Thymus (tissue), 11 donors: Measurements from ENCODE around the gene PLIN3. TPM values are rescaled to one million over a fixed set of nuclear protein-coding genes. Genes with fewer than 3 reads are reported as not detected.

ENCODE experiments used
- DNase-seq, 9 donors: peaks; one replicate each; pipeline ENCODE4 v3.0.0-alpha.2; 2013; ENCODE audit warnings: low spot score in 9 of 9, low read depth in 6 of 9, missing footprints in 1 of 9
- H3K27ac ChIP-seq, 2 donors: one replicate each; pipeline ENCODE4 v1.5.1; 2013; ENCODE audit warnings: control low read depth in 1 of 2, low read depth in 1 of 2, low read length in 1 of 2, mild to moderate bottlenecking in 1 of 2, moderate library complexity in 1 of 2
- H3K27me3 ChIP-seq, 2 donors: one replicate each; pipeline ENCODE4 v1.5.1; 2013; ENCODE audit warnings: low read length in 1 of 2; ENCODE audit not compliant: control insufficient read depth in 2 of 2, insufficient read depth in 1 of 2
- H3K36me3 ChIP-seq, 2 donors: one replicate each; pipeline ENCODE4 v1.5.1; 2013; ENCODE audit warnings: low read length in 1 of 2, mild to moderate bottlenecking in 1 of 2, moderate library complexity in 1 of 2; ENCODE audit not compliant: control insufficient read depth in 2 of 2, insufficient read depth in 2 of 2
- H3K4me1 ChIP-seq, 2 donors: one replicate each; pipeline ENCODE4 v1.5.1; 2013; ENCODE audit warnings: low read length in 2 of 2; ENCODE audit not compliant: control insufficient read depth in 2 of 2, insufficient read depth in 2 of 2
- H3K4me3 ChIP-seq, 2 donors: one replicate each; pipeline ENCODE4 v1.5.1; 2013; ENCODE audit warnings: low read length in 2 of 2, control low read depth in 1 of 2, mild to moderate bottlenecking in 1 of 2
- H3K9me3 ChIP-seq, 2 donors: one replicate each; pipeline ENCODE4 v1.5.1; 2013; ENCODE audit warnings: low read length in 1 of 2, mild to moderate bottlenecking in 1 of 2; ENCODE audit not compliant: control insufficient read depth in 2 of 2, insufficient read depth in 1 of 2
- WGBS: extraction: QIAGEN DNeasy Blood & Tissue Kit; methylation state at CpG from one replicate; pipeline ENCODE4 v1.1.7; 2013; 5-methylcytosine and 5-hydroxymethylcytosine counted together
- polyA plus RNA-seq: library from polyadenylated mRNA; stranded (reverse); fragments of 200-250 nt; gene quantifications from one replicate; pipeline ENCODE4 v1.2.3, GENCODE V29; 2013
- total RNA-seq: library from RNA; stranded (reverse); fragments of 120-200 nt; gene quantifications from one replicate; pipeline ENCODE4 v1.2.4, GENCODE V29; 2013
- donor health status: healthy.

The PLIN3 gene
- total and polyA plus RNA-seq, 2 donors = 31.0 to 45.8 TPM

DNA sequence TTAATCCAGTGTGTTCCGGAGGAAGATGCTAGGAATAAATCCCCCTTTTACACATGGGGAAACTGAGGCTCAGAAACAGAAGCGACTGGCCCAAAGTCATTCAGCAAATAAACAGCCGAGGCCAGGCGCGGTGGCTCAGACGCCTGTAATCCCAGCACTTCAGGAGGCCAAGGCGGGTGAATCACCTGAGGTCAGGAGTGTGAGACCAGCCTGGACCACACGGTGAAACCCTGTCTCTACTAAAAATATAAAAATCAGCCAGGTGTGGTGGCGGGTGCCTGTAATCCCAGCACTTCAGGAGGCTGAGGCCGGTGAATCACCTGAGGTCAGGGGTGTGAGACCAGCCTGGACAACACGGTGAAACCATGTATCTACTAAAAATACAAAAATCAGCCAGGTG, 11.6 kb upstream of the PLIN3 start:
- DNase-seq = no peak
- peaks cover 25 to 54% of the 10 kb centered on the region in 2 donors for H3K4me1 ChIP-seq
- H3K4me3 ChIP-seq = peak overlapping the region; percentile 33
- H3K36me3 ChIP-seq = no peaks in the 10 kb centered on the region
- peaks cover 0 to 3% of the 10 kb centered on the region in 2 donors for H3K9me3 ChIP-seq
- 88% methylated on average over 11 of the region's 11 CpGs for WGBS
- H3K27ac ChIP-seq = peak overlapping the region; percentile 73 to 79
- no peaks in the 10 kb centered on the region for H3K27me3 ChIP-seq

DNA sequence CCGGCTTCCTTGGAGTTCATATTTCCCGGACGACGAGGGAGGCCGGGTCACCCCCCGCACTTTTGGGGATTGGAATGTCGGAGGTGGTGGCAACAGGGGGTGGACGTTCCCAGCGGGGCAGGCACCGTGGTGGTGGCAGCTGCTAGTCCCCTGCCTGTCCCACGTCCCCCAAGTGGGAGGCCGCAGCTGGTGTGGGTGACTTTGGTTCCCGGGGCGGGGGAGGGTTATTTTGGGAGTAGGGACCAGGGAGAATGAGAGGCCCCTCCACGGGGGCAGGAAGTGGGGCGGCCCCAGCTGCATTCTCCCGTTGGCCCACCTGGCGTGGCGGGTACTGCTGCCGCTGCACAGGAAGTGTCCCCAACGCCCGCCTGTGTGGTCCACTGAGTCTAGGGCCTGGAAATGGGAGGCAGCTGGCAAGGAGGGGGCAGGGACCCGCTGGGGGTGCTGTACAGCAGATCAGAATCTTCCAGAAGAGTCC, 11.1 kb upstream of the PLIN3 start:
- peak overlapping the region; percentile 33 for H3K4me3 ChIP-seq
- peaks cover 0 to 3% of the 10 kb centered on the region in 2 donors for H3K9me3 ChIP-seq
- peak in 8 of 9 donors; percentile 54 to 91 (median 78) for DNase-seq
- peak overlapping the region; percentile 73 to 79 for H3K27ac ChIP-seq
- WGBS = 1% methylated on average over 23 of the region's 23 CpGs
- H3K27me3 ChIP-seq = no peaks in the 10 kb centered on the region
- H3K4me1 ChIP-seq = peaks cover 25 to 56% of the 10 kb centered on the region in 2 donors
- no peaks in the 10 kb centered on the region for H3K36me3 ChIP-seq

DNA sequence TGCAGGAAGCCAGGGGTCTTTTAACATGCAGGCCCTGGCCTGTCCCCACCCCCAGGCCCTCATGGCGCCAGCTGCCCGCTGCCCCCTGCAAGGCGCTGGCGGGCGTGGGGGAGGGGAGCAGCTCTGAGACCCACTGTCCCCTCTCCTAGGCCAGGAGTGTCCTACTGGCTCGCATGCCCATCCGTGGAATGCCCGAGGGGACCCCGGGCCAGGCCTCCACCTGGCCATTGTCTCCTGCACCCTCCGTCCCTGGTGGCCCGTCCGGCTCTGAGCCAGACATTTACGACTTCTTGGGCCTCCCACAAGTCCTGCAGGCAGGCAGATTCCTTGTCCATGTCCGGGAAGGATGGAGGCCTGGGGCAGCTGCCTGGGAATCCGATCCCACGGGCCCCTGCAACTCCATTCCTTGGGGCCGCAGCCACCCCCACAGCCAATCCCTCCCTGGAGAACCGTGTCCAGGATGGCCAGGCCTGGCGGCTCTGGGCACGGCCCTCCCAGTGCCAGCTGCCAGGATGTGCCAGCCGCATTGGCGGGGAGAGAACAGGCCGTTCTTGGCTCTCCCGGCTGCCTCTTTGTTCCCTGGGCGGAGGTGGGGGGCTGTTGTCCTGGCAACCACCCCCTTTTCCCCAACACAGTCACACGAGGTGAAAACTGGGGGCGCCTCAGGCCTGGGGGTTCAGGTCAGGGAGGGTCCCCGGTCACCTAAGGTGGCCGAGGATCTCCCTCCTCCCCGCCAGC, 10.5 kb upstream of the PLIN3 start:
- H3K36me3 ChIP-seq = no peaks in the 10 kb centered on the region
- H3K4me1 ChIP-seq = peaks cover 28 to 61% of the 10 kb centered on the region in 2 donors
- DNase-seq = peak in 3 of 9 donors; percentile 34 to 66 (median 48)
- no peaks in the 10 kb centered on the region for H3K27me3 ChIP-seq
- peaks cover 0 to 3% of the 10 kb centered on the region in 2 donors for H3K9me3 ChIP-seq
- WGBS = 47% methylated on average over 30 of the region's 30 CpGs
- peak overlapping the region; percentile 73 to 79 for H3K27ac ChIP-seq
- H3K4me3 ChIP-seq = peak overlapping the region; percentile 33

DNA sequence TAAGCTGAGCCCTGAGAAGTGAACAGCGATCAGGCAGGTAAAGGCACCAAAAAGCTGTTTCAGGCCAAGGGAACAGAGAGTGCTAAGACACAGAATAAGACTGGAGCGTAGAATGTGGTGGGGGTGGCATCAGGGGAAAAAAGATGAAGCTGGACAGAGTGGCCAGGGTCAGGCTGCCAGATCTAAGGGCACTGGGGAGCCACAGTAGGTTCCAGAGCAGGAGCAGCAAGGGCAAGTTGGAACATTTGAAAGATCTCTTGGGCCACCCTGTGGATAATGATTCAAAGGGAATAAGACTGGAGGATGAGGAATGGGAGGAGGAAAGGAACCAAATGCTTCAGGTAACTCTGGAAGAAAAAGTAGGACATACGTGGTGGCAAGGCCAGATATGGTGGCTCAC, 6.5 kb upstream of the PLIN3 start:
- DNase-seq = no peak
- peaks cover 0 to 3% of the 10 kb centered on the region in 2 donors for H3K9me3 ChIP-seq
- H3K27me3 ChIP-seq = no peaks in the 10 kb centered on the region
- no peaks in the 10 kb centered on the region for H3K36me3 ChIP-seq
- WGBS = 97% methylated on average over 3 of the region's 3 CpGs
- no peak overlapping the region for H3K4me3 ChIP-seq
- peaks cover 19 to 47% of the 10 kb centered on the region in 2 donors for H3K4me1 ChIP-seq
- peak overlapping the region in 1 of 2 donors; percentile 57 for H3K27ac ChIP-seq

DNA sequence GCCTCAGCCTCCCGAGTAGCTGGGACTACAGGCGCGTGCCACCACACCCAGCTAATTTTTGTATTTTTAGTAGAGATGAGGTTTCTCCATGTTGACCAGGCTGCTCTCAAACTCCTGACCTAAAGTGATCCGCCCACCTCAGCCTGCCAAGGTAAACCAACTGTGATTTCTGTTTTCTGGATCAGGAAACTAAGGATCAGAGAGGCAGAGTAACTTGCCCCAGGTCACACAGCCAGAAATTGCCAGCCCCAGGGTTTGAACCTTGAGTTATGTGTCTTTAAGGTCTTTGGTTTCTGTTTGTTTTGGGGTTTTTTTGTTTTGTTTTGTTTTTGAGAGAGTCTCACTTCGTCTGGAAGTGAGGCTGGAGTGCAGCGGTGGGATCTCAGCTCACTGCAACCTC, 4.2 kb upstream of the PLIN3 start:
- H3K27me3 ChIP-seq = no peaks in the 10 kb centered on the region
- H3K9me3 ChIP-seq = no peaks in the 10 kb centered on the region
- H3K27ac ChIP-seq = no peak overlapping the region
- DNase-seq = no peak
- no peak overlapping the region for H3K4me3 ChIP-seq
- H3K36me3 ChIP-seq = no peaks in the 10 kb centered on the region
- WGBS = 93% methylated on average over 6 of the region's 6 CpGs
- peaks cover 3 to 43% of the 10 kb centered on the region in 2 donors for H3K4me1 ChIP-seq

DNA sequence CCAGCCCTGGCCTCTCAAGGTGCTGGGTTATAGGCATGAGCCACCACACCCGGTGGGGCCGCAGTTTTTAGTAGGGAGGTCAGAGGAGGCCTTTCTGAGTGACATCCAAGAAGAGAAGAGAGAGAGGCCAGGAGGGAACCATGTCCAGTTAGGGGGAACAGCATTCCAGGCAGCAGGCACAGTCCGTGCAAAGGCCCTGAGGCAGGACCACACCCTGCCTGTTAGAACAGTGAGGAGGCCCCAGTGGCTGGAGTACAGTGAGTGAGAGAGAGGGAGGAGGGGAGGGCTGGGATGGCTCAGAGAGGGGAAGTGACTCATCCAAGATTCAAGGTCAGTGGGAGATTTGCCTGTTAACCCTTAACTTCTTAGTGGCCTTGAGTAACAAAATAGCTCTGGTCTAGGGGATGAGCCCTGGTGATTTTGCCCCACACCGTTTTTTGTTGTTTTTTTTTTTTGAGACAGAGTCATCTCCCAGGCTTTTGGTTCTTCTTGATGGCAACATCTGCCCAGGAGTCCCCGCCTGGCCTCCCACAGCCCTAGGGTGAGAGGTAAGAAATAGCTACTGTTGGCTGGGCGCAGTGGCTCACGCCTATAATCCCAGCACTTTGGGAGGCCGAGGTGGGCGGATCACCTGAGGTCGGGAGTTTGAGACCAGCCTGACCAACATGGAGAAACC, 2.7 kb upstream of the PLIN3 start:
- WGBS = 85% methylated on average over 10 of the region's 10 CpGs
- Histone ChIP-seq H3K4me3 (no peak overlapping the region), H3K9me3 (no peaks in the 10 kb centered on the region), H3K27ac (no peak overlapping the region), H3K27me3 (no peaks in the 10 kb centered on the region), H3K4me1 (peaks cover 3 to 41% of the 10 kb centered on the region in 2 donors), H3K36me3 (no peaks in the 10 kb centered on the region)
- no peak for DNase-seq

DNA sequence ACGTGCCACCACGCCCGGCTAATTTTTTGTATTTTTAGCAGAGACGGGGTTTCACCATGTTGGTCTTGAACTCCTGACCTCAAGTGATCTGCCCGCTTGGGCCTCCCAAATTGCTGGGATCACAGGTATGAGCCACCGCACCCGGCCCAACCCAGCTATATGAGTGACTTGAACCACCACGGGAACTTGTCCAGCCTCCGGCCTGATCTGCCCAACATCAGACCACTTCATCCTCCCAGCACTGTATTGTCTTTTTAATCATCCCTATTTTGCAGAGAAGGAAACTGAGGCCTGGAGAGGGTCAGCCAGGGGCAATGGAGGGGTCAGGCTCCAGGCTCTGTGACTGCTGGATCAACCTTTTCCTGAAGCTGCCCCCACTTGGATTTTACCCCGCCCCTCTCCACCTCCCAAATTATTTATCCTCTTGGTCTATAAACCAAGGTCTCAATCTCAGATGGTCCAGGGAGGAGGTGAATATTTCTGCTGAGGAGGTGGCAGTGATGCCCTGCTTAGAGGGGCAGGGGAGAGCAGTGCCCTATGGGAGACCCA, 893 bp upstream of the PLIN3 start:
- no peak for DNase-seq
- Histone ChIP-seq H3K36me3 (peaks cover 0 to 5% of the 10 kb centered on the region in 2 donors), H3K4me1 (peaks cover 2 to 34% of the 10 kb centered on the region in 2 donors), H3K9me3 (no peaks in the 10 kb centered on the region), H3K27ac (no peak overlapping the region), H3K27me3 (no peaks in the 10 kb centered on the region), H3K4me3 (no peak overlapping the region)
- WGBS = 96% methylated on average over 10 of the region's 10 CpGs

DNA sequence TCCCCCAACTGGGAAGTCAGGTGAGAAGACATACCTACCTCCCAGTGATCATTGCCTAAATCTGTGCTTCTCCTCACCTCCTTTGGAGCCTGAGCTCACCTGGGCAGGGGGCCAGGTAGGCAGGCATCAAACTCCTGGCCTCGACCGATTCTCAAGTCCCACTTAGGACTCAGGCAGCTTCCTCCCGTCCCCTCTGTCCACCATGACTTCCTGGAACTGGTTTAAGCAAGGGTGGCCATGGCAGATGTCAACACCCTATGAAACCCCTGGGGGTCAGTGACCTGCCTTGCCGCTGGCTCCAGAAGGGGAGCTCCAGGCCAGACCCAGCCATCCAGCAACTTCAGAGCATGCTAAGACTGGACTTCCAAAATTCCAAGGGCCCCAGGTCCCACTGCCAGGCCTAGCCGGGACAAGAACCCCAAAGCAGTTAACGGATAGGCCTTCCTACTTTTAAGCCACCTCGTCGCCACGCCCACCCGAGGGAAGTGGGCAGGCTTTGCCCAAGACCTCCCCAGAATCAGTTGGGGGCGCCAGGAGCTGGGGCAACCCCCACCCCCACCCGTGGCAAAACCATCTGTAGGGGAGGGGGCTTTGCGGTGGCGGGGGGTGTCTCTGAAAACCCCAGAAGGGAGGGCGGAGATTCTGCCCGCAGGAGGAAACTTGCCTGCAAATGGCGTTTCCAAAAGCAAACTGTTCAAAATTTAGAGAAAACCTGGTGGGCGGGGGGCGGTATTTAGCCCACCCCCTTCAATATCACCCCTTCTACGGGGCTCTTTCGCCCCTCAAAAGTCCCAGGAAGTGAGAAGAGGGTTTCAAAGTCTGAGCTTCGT, 657 bp downstream of the PLIN3 start:
- peak in 4 of 9 donors; percentile 61 to 83 (median 66) for DNase-seq
- no peaks in the 10 kb centered on the region for H3K9me3 ChIP-seq
- WGBS = 4% methylated on average over 22 of the region's 22 CpGs
- H3K4me3 ChIP-seq = peak overlapping the region; percentile 82 to 85
- H3K27me3 ChIP-seq = no peaks in the 10 kb centered on the region
- H3K4me1 ChIP-seq = peaks cover 0 to 23% of the 10 kb centered on the region in 2 donors
- peak overlapping the region; percentile 81 to 86 for H3K27ac ChIP-seq
- peaks cover 5% of the 10 kb centered on the region in 2 donors for H3K36me3 ChIP-seq
